Fibroblast of mammary gland (primary cell): ENCODE results near the gene CYP11A1.

Experiments
- DNase-seq: peaks from one replicate; pipeline ENCODE4 v3.0.0-alpha.2; 2010; ENCODE audit warnings: low read depth
- H3K4me3 ChIP-seq: 2 replicates; pipeline ENCODE4 v1.5.1; 2011; ENCODE audit warnings: low read depth, mild to moderate bottlenecking, low read length, moderate library complexity; ENCODE audit not compliant: control insufficient read depth
- CTCF ChIP-seq: conservative IDR thresholded peaks from 2 replicates; pipeline ENCODE4 v1.5.1; 2011; ENCODE audit warnings: low read depth, low read length, inconsistent platforms; ENCODE audit not compliant: control insufficient read depth, insufficient read depth

CYP11A1 gene

GRCh38 chr15:74380361-74381189 lies 13.1 kb upstream of the CYP11A1 start:
- TF ChIP-seq CTCF, result no peak
- no peak for DNase-seq
- no peak overlapping the region for H3K4me3 ChIP-seq

GRCh38 chr15:74378848-74379247 lies 11.4 kb upstream of the CYP11A1 start:
- no peak for TF ChIP-seq CTCF
- no peak for DNase-seq

GRCh38 chr15:74377831-74378766 lies 10.7 kb upstream of the CYP11A1 start:
- H3K4me3 ChIP-seq, result no peak overlapping the region
- no peak for TF ChIP-seq CTCF
- DNase-seq, result no peak

More at GRCh38 chr15:74378848-74379247, 11.4 kb upstream of the CYP11A1 start:
- no peak overlapping the region for H3K4me3 ChIP-seq

DNA sequence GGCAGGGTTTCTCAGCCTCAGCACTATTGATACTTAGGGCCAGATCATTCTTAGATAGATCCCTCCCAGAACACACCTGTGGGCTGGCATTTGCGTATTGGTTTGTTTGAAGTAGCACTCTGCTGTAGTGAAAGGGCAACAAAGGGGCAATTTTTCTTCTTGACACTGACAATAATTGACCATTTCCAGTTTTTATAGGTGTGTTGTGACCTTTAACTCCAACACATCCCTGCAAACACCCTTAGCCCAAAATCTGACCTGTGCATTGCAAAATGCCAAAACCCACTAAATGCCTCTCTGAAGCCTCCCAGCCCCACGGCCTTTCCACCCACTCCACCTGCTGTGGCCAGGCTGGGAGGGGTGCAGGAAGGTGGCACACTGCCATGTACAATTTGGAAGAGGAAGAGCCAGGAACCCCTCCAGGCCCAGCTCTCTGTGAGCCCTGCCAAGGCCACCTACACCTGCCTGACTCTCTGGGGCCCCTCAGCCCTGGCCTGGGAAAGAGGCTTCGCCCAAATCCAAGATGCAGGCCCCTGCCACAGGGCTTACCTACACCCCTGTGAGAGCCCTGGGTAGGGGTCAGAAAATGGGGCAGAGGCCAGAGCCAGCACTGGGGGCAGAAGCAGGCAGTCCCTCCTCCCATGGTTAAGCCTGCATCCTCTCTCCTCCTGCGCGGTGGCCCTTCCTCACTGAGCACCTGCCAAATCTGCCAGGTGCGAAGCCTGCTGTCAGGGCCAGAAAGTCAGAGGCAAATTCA lies 9.6 kb upstream of the CYP11A1 start:
- DNase-seq, result no peak
- TF ChIP-seq CTCF, result no peak
- no peak overlapping the region for H3K4me3 ChIP-seq

GRCh38 chr15:74376226-74376625 lies 8.8 kb upstream of the CYP11A1 start:
- no peak for DNase-seq
- no peak for TF ChIP-seq CTCF
- no peak overlapping the region for H3K4me3 ChIP-seq

- H3K4me3 ChIP-seq, result no peak overlapping the region
Measured at GRCh38 chr15:74375303-74375693, 7.9 kb upstream of the CYP11A1 start.

More at GRCh38 chr15:74375303-74375693, 7.9 kb upstream of the CYP11A1 start:
- TF ChIP-seq CTCF, result peak; percentile 94
- DNase-seq, result peak; percentile 79
